Stimulated activated CD4-positive, alpha-beta T cell treated with anti-CD3 and anti-CD28 coated beads, TNF-alpha, amount 100 ng/mL, for 24 hours (primary cell): ENCODE measurements around the gene CAV1.
"Not testable (repeated sequence)": the region's sequence is repeated elsewhere in the genome, so short reads cannot be mapped to it uniquely, and the experiment has no call there.

Experiments
- DNase-seq, 3 experiments: peaks; one replicate each; pipeline ENCODE4 v3.0.0-alpha.2; 2020; ENCODE audit warnings: low read depth in 3 of 3

CAV1 gene

GRCh38 chr7:116582806-116583444 is 58.1 kb downstream of the CAV1 start:
- DNase-seq = no peak

- no peak for DNase-seq
Observed at GRCh38 chr7:116583653-116584052, 58.8 kb downstream of the CAV1 start.

- no peak for DNase-seq
Observed at GRCh38 chr7:116584721-116585120, 59.9 kb downstream of the CAV1 start.

- no peak for DNase-seq
Observed at GRCh38 chr7:116585392-116585791, 60.6 kb downstream of the CAV1 start.

GRCh38 chr7:116585967-116586366 is 61.1 kb downstream of the CAV1 start:
- DNase-seq = no peak

GRCh38 chr7:116587200-116587599 is 62.4 kb downstream of the CAV1 start:
- DNase-seq = not testable (repeated sequence)

GRCh38 chr7:116588225-116588624 is 63.4 kb downstream of the CAV1 start:
- peak in 1 of 3 experiments; percentile 25 for DNase-seq

GRCh38 chr7:116588641-116589594 is 64.1 kb downstream of the CAV1 start:
- DNase-seq = no peak

GRCh38 chr7:116591202-116592040 is 66.6 kb downstream of the CAV1 start:
- no peak for DNase-seq

GRCh38 chr7:116592041-116592355 is 67.2 kb downstream of the CAV1 start:
- DNase-seq = no peak

GRCh38 chr7:116592445-116592844 is 67.6 kb downstream of the CAV1 start:
- DNase-seq = no peak

- no peak for DNase-seq
Observed at GRCh38 chr7:116593359-116594075, 68.7 kb downstream of the CAV1 start.

- DNase-seq = no peak
Observed at GRCh38 chr7:116595063-116595462, 70.2 kb downstream of the CAV1 start.

- no peak for DNase-seq
Observed at GRCh38 chr7:116597384-116597783, 72.5 kb downstream of the CAV1 start.

- no peak for DNase-seq
Observed at GRCh38 chr7:116598278-116598677, 73.4 kb downstream of the CAV1 start.

GRCh38 chr7:116598861-116599260 is 74.0 kb downstream of the CAV1 start:
- DNase-seq = no peak

GRCh38 chr7:116601426-116601825 is 76.6 kb downstream of the CAV1 start:
- DNase-seq = peak in 1 of 3 experiments; percentile 14

GRCh38 chr7:116607299-116607698 is 82.5 kb downstream of the CAV1 start:
- no peak for DNase-seq

- no peak for DNase-seq
Observed at GRCh38 chr7:116610210-116610609, 85.4 kb downstream of the CAV1 start.

GRCh38 chr7:116610721-116611120 is 85.9 kb downstream of the CAV1 start:
- DNase-seq = no peak
